Prostate gland (tissue), 2 donors: ENCODE results near the gene GRIN1. TPM values are rescaled to one million over a fixed set of nuclear protein-coding genes. Genes with fewer than 3 reads are reported as not detected.

Experiments
- DNase-seq: peaks from one replicate; pipeline ENCODE4 v3.0.0-alpha.2; 2019; ENCODE audit warnings: low spot score
- H3K27ac ChIP-seq, 2 donors: fragments of 200-600 bp; sonication (generic); 2 replicates each; pipeline ENCODE4 v1.5.1; 2017 to 2019
- H3K27me3 ChIP-seq: fragments of 200-600 bp; sonication (generic); replicated peaks from 2 replicates; pipeline ENCODE4 v1.5.1; 2019; ENCODE audit not compliant: insufficient read depth
- H3K36me3 ChIP-seq, 2 donors: fragments of 200-600 bp; sonication (generic); 1 replicate in 1 of 2; 2 replicates in 1 of 2; pipeline versions ENCODE4 v1.5.1 to v1.8.1; 2017 to 2019
- H3K4me1 ChIP-seq: fragments of 200-600 bp; sonication (generic); replicated peaks from 2 replicates; pipeline ENCODE4 v1.5.1; 2019
- H3K4me3 ChIP-seq, 2 donors: fragments of 200-600 bp; sonication (generic); 2 replicates each; pipeline ENCODE4 v1.5.1; 2017 to 2019
- H3K9me3 ChIP-seq: fragments of 200-600 bp; sonication (generic); 2 replicates; pipeline ENCODE4 v1.5.1; 2017
- CTCF ChIP-seq, 4 experiments: fragments of 200-600 bp in 2 of 4; fragments of 450-650 bp in 2 of 4; sonication (generic) in 2 of 4; IDR thresholded peaks; 1 replicate in 3 of 4; 2 replicates in 1 of 4; pipeline ENCODE4 v1.5.1; 2016 to 2019; ENCODE audit warnings: antibody characterized with exemption in 4 of 4, mild to moderate bottlenecking in 2 of 4, moderate library complexity in 2 of 4
- POLR2A ChIP-seq: fragments of 450-650 bp; IDR thresholded peaks from one replicate; pipeline ENCODE4 v1.6.1; 2016; ENCODE audit warnings: antibody characterized with exemption, mild to moderate bottlenecking
- POLR2AphosphoS5 ChIP-seq: sonication (generic); formaldehyde crosslinking; IDR thresholded peaks from one replicate; pipeline ENCODE4 v1.6.1; 2017; ENCODE audit warnings: antibody characterized with exemption
- WGBS: methylation state at CpG from one replicate; pipeline ENCODE4 v1.1.5; 2018; 5-methylcytosine and 5-hydroxymethylcytosine counted together
- intact Hi-C: fragments of 100-400 bp; cut with DNase I; formaldehyde crosslinking; loops from one replicate; pipeline ENCODE4 v1.14.2; 2022
- total RNA-seq, 2 donors: library from RNA; depleted of rRNA; stranded (reverse); fragments of >200 nt; gene quantifications; one replicate each; pipeline ENCODE4 v1.1.0, GENCODE V29; 2016

The GRIN1 gene
- total RNA-seq, 2 donors from 2014 or later: 0.59 to 1.8 TPM

- DNase-seq: peak; percentile 69
- H3K36me3 ChIP-seq: no peaks in the 10 kb centered on the region
- TF ChIP-seq CTCF (IDR thresholded peaks at IDR 0.05) (peak in 1 of 4 experiments; percentile 19), POLR2AphosphoS5 (peak; percentile 14), POLR2A (peak; percentile 44)
- 6% methylated on average over 33 of the region's 70 CpGs for WGBS
- H3K27me3 ChIP-seq: no peaks in the 10 kb centered on the region
- H3K9me3 ChIP-seq: no peaks in the 10 kb centered on the region
- peak within 1 kb of the TSS; percentile 50 to 67 for H3K4me3 ChIP-seq
- intact Hi-C loops: loop anchor here (5.0 kb wide), 1 partner anchor 112 kb away; the partner anchor contains the start of genes CYSRT1 and RNF224
- peak within 1 kb of the TSS in 1 of 2 donors; percentile 47 for H3K27ac ChIP-seq
- H3K4me1 ChIP-seq: no peaks in the 10 kb centered on the region
Measured at GRCh38 chr9:137114613-137115393, 24.2 kb upstream of the GRIN1 start, which contains the start of gene DPP7. Gene DPP7 (minus strand): TSS chr9:137114733. CDS start chr9:137114713, 20 bp downstream.

- Histone ChIP-seq H3K4me1 (no peaks in the 10 kb centered on the region), H3K27me3 (no peaks in the 10 kb centered on the region), H3K4me3 (no peak overlapping the region), H3K36me3 (no peaks in the 10 kb centered on the region), H3K27ac (no peak overlapping the region), H3K9me3 (no peaks in the 10 kb centered on the region)
- 74% methylated on average over 21 of the region's 21 CpGs for whole genome bisulfite sequencing
- intact Hi-C loops: loop anchor here (5.0 kb wide), 1 partner anchor 112 kb away; the partner anchor contains the start of genes CYSRT1 and RNF224
- TF ChIP-seq POLR2AphosphoS5 (no peak), POLR2A (no peak), CTCF (IDR thresholded peaks at IDR 0.05) (no peak)
- no peak for DNase-seq
Measured at GRCh38 chr9:137115394-137116026, 23.4 kb upstream of the GRIN1 start.

- 39% methylated on average over 6 of the region's 6 CpGs for WGBS
- no peaks in the 10 kb centered on the region for H3K36me3 ChIP-seq
- H3K4me1 ChIP-seq: no peaks in the 10 kb centered on the region
- H3K27ac ChIP-seq: no peak overlapping the region
- no peaks in the 10 kb centered on the region for H3K9me3 ChIP-seq
- TF ChIP-seq CTCF (IDR thresholded peaks at IDR 0.05) (no peak), POLR2AphosphoS5 (no peak), POLR2A (no peak)
- intact Hi-C loops: loop anchor here (5.0 kb wide), 1 partner anchor 111 kb away; the partner anchor contains the start of genes CYSRT1 and RNF224
- no peak for DNase-seq
- no peak overlapping the region for H3K4me3 ChIP-seq
- no peaks in the 10 kb centered on the region for H3K27me3 ChIP-seq
Measured at GRCh38 chr9:137116027-137116507, 22.9 kb upstream of the GRIN1 start.

GRCh38 chr9:137116728-137117127 lies 22.2 kb upstream of the GRIN1 start:
- H3K4me3 ChIP-seq: no peak overlapping the region
- no peaks in the 10 kb centered on the region for H3K27me3 ChIP-seq
- DNase-seq: no peak
- H3K9me3 ChIP-seq: no peaks in the 10 kb centered on the region
- H3K4me1 ChIP-seq: no peaks in the 10 kb centered on the region
- H3K27ac ChIP-seq: no peak overlapping the region
- WGBS: 48% methylated on average over 17 of the region's 17 CpGs
- intact Hi-C loops: loop anchor here (5.0 kb wide), 1 partner anchor 111 kb away; the partner anchor contains the start of genes CYSRT1 and RNF224
- TF ChIP-seq CTCF (IDR thresholded peaks at IDR 0.05) (no peak), POLR2AphosphoS5 (no peak), POLR2A (no peak)
- no peaks in the 10 kb centered on the region for H3K36me3 ChIP-seq
